Nephron (organoid): ENCODE data around the gene DOC2A.

Experiments
- H3K27ac Mint-ChIP-seq, 3 experiments: 2 replicates each; pipeline ENCODE4 v1.8.0; 2020; ENCODE audit warnings: mixed read lengths in 3 of 3, mild to moderate bottlenecking in 2 of 3, moderate library complexity in 1 of 3
- H3K27me3 Mint-ChIP-seq: 2 replicates; pipeline ENCODE4 v1.8.0; 2021; ENCODE audit warnings: low read depth, mild to moderate bottlenecking, moderate library complexity, mixed read lengths
- H3K36me3 Mint-ChIP-seq: 2 replicates; pipeline ENCODE4 v1.8.0; 2020; ENCODE audit warnings: low read depth, mixed read lengths
- H3K4me1 Mint-ChIP-seq: 2 replicates; pipeline ENCODE4 v1.8.0; 2020; ENCODE audit warnings: mixed read lengths
- H3K4me3 Mint-ChIP-seq, 3 experiments: 2 replicates each; pipeline ENCODE4 v1.8.0; 2020; ENCODE audit warnings: mild to moderate bottlenecking in 3 of 3, mixed read lengths in 3 of 3, moderate library complexity in 2 of 3
- H3K9me3 Mint-ChIP-seq: 2 replicates; pipeline ENCODE4 v1.8.0; 2020; ENCODE audit warnings: mixed read lengths
- CTCF ChIP-seq, 3 experiments: fragments of 200-600 bp; sonication (generic); IDR thresholded peaks; one replicate each; pipeline ENCODE4 v1.5.0; 2021; ENCODE audit warnings: antibody characterized with exemption in 3 of 3; ENCODE audit not compliant: unreplicated experiment in 3 of 3

The DOC2A gene

DNA sequence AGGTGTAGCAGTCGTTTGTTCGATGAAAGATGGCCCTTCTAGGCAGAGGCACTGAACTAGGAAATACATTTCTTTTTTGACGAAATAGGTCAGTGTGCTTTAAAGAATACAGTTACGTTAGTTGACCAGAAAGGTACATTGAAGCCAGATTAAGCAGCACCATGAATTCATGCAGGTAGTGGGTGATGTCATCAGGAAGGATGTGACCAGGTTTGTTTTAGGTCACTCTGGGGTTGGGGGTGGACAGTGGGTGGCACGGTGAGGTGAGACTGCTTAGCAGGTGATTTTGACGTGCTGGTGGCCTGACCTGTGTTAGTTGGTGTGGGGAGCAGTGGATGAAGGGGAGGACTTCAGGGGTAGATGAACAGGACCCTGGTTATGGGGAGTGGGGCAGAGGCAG is 11.2 kb downstream of the DOC2A start:
- H3K36me3 Mint-ChIP-seq = peaks cover 14% of the 10 kb centered on the region
- no peaks in the 10 kb centered on the region for H3K27me3 Mint-ChIP-seq
- no peak overlapping the region for H3K27ac Mint-ChIP-seq
- H3K9me3 Mint-ChIP-seq = no peaks in the 10 kb centered on the region
- H3K4me3 Mint-ChIP-seq = no peak overlapping the region
- no peak for TF ChIP-seq CTCF (IDR thresholded peaks at IDR 0.05; ENCODE audit: unreplicated experiment in 3 of 3)
- H3K4me1 Mint-ChIP-seq = peaks cover 19% of the 10 kb centered on the region

- no peak for TF ChIP-seq CTCF (IDR thresholded peaks at IDR 0.05; ENCODE audit: unreplicated experiment in 3 of 3)
- H3K9me3 Mint-ChIP-seq = no peaks in the 10 kb centered on the region
- H3K4me1 Mint-ChIP-seq = peaks cover 24% of the 10 kb centered on the region
- H3K4me3 Mint-ChIP-seq = peak overlapping the region; percentile 98
- no peaks in the 10 kb centered on the region for H3K27me3 Mint-ChIP-seq
- peak overlapping the region in 2 of 3 experiments; percentile 92 to 97 for H3K27ac Mint-ChIP-seq
- H3K36me3 Mint-ChIP-seq = peaks cover 21% of the 10 kb centered on the region
Observed at GRCh38 chr16:29996766-29997250, 14.0 kb downstream of the DOC2A start.

- Mint-ChIP-seq H3K4me3 (peak within 1 kb of the TSS; percentile 98), H3K27me3 (no peaks in the 10 kb centered on the region), H3K4me1 (peaks cover 24% of the 10 kb centered on the region), H3K27ac (peak within 1 kb of the TSS; percentile 92 to 97 (median 92)), H3K36me3 (peaks cover 20% of the 10 kb centered on the region), H3K9me3 (no peaks in the 10 kb centered on the region)
- no peak for TF ChIP-seq CTCF (IDR thresholded peaks at IDR 0.05; ENCODE audit: unreplicated experiment in 3 of 3)
Observed at GRCh38 chr16:29995911-29996765, 14.7 kb downstream of the DOC2A start, which contains the start of gene INO80E. Gene INO80E (plus strand): TSS chr16:29996241. CDS start chr16:29996311, 70 bp downstream.

- H3K27me3 Mint-ChIP-seq = no peaks in the 10 kb centered on the region
- no peak for TF ChIP-seq CTCF (IDR thresholded peaks at IDR 0.05; ENCODE audit: unreplicated experiment in 3 of 3)
Observed at GRCh38 chr16:29995324-29995910, 15.4 kb downstream of the DOC2A start, which contains the start of gene HIRIP3. Gene HIRIP3 (minus strand): TSS chr16:29995617. CDS start chr16:29995605, 12 bp downstream.

DNA sequence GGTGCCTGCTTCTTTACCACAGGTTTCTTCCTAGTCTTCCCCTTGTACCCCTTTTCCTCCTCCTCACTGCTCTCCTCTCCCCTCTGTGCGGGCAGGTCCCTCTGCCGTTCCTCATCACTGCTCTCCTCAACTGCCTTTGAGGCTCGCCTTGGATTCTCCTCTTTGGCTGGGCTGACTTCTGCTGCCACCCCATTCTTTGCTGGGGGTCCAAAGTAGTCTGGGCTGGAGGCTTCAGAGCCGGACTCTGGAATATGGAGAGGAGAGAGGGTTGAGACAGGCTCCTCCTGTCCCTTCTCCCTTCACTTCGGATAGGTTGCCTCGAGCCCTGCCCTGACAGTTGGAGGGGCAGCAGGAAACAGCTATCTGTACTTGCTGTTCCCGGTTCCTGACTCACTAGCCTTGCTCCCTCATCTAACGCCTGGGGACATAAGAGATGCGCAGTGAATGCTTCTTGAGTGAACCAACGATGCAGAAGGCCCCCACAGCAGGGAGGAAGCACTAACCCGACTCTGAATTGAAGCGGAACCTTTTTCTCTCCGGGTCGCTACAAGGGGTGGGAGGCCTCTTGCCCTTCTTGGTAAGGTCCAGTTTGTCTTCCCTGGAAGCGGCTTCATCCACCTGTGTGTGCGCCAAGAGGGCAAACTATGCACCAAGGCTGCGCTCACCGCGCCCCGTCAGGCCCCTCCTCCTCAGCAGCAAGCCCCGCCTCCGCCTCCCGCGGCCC is 16.1 kb downstream of the DOC2A start:
- Mint-ChIP-seq H3K4me3 (peak overlapping the region; percentile 98), H3K9me3 (no peaks in the 10 kb centered on the region), H3K4me1 (peaks cover 24% of the 10 kb centered on the region), H3K27ac (peak overlapping the region; percentile 19 to 92 (median 92)), H3K36me3 (peaks cover 27% of the 10 kb centered on the region), H3K27me3 (no peaks in the 10 kb centered on the region)
- no peak for TF ChIP-seq CTCF (IDR thresholded peaks at IDR 0.05; ENCODE audit: unreplicated experiment in 3 of 3)

More at GRCh38 chr16:29995324-29995910, 15.4 kb downstream of the DOC2A start, which contains the start of gene HIRIP3:
- Mint-ChIP-seq H3K4me3 (peak within 1 kb of the TSS; percentile 98), H3K4me1 (peaks cover 24% of the 10 kb centered on the region), H3K9me3 (no peaks in the 10 kb centered on the region), H3K27ac (peak within 1 kb of the TSS; percentile 92 to 97 (median 92)), H3K36me3 (peaks cover 23% of the 10 kb centered on the region)
